GM21381 (cell line): ENCODE measurements around the gene BCCIP.

Experiments used
- ATAC-seq: cut with Tn5 transposase; IDR thresholded peaks from one replicate; pipeline ENCODE4 v1.9.1; 2021; ENCODE audit warnings: mild to moderate bottlenecking, moderate library complexity; ENCODE audit not compliant: unreplicated experiment

BCCIP gene

DNA sequence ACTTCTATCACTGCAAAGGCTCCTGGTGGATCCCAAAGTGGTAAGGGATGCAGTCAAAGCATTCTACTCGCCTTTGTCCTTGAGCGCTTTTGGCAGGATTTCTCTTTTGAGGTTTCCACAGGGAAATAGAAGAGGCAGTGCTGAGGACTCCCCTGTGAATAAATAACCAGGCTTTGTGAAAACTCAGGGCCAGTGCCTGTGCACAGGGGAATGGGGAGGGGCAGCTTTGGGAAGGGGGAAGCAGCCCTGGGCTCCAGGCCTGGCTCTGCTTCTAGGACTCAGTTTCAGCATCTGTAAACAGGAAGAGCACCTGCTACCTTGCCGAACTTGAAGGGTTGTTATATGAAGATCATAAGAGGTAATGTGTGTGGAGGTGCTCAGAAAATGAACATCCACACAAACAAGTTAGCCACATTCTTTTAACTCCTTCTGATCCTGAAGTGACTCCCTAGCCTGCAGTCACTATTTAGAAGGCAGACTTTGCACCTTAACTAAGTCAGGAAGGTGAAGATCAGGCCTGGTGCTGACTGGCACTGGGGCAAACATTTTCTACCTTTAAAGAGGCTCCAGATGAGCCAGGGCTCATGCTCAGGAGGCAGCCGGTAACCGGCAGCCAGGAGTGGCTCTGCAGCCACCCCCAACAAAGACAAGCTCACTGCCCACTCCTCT, 25.2 kb upstream of the BCCIP start:
- ATAC-seq: no peak

DNA sequence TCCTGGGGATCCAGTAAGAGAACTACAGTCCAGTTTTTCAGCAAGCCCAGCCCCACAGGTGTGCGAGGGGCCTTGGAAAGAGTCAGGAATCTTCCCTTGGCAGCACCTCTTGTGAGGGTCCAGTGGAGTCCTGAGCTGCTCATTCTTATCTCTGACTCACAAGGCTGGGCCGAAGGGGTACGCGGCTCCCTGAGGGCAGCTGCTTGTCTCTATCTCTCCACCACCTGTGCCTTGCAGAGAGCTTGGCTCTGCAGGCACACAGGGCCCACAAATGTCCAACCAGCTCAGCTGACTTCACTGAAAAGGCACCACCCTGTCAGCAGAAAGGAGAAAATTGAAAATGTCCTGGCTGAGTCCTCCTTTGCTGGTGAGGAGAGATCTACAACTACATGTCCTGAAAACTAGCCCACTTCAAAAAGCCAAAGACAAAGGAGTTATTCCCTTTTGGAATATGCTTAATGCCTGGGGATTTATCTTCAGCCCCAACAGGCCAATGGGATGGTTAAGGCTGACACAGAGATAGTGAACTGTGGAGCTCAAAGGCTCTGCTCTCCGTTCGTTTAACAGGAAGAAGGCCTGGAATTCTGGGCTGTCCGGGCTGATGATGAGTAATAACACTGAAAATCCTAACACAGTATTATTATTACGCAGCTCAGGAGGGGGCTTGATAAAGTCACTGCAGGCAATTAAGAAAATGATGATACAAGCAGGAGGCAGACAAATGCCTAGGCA, 23.7 kb upstream of the BCCIP start:
- ATAC-seq: no peak

DNA sequence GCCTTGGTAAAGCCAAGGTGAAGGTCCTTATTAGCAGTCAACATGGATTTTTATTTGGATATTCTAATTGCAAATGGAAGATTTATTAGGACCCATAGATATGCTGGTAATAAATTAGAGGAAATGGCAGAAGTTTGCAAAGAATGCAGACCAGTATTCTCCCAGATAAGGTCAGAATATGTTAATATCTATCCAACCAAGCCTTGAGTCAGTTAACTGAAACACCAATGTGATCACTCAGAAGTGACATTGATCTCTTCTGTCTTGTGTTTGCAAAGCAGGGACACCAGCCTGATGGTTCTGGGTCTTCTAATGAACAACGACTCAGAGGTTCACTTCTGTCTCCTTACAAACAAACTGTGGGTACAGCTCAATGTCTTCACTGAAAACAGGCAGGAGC, 21.8 kb upstream of the BCCIP start:
- ATAC-seq: no peak

DNA sequence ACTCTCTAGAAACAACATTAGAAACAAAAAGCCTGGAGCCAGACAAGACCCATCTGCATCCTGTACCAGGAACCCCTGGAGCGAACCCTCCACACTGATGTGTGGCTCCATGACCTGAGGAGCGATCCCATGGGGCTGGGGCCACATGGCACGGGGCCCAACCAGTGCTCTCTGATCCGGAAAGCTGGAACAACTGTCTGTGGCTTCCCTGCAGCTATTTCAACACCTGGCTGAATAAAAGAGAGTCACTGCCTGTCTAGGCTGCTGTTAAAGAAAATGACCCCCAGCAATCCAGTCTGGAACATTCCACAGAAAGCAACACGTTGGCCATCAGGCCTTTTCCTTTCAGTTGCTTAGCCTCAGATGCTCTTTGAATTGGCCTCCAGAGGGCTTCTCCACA, 21.2 kb upstream of the BCCIP start:
- ATAC-seq: no peak

DNA sequence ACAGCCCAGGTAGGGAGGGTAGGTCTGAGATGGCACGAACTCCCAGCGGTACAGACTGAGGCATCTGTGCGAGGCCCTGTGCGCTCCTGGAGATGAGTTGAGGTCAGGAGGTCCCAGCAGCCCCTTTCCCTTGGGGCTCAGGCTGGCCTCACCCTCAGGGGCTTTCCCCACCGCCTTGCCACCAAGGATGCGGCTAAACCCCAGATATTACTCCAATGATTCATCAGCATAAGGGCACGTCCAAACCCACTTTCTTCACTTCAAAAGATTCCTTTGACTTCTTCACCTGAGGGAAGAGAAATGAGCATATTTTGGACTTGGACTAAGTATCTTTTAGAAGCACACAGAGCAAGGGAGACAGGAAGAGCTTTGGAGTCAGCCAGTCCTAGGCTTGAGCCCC, 20.6 kb upstream of the BCCIP start:
- no peak for ATAC-seq

DNA sequence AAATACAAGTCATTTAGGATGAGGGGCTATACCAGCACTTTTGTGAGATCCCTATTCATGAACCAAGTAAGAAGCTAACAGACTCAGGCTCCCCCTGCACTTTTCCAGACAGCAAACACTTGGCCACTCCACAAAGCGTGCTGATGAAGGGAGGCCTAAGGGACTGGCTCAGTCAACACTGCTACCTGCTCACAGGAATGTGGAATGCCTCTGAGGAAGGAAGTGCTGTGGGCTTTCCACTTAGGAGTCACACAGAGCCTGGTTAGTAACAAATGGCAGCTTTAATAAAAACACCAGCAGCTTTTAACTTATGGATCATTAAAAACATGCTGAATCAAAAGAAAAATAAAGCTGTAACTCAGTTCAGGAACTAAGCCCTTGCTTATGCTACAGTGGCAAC, 15.3 kb upstream of the BCCIP start:
- no peak for ATAC-seq

DNA sequence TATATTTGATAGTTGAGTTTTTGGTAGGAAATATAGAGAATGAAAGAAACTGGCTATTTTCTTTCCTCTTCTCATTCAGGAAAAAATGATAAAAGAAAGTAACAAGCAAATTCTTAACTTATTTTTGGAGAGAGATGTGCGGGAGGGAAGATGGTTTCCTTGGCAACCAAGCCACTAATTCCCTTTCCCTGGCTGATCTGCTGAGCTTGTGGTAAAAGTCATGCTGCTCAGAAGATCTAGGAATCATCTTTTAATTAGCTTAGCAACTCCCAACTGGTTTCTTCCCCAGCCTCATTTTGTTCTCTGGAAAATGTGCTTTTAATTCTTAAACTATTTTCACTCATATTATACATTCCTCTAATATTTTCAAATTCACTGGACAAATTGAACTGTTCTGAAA, 12.1 kb upstream of the BCCIP start:
- no peak for ATAC-seq

DNA sequence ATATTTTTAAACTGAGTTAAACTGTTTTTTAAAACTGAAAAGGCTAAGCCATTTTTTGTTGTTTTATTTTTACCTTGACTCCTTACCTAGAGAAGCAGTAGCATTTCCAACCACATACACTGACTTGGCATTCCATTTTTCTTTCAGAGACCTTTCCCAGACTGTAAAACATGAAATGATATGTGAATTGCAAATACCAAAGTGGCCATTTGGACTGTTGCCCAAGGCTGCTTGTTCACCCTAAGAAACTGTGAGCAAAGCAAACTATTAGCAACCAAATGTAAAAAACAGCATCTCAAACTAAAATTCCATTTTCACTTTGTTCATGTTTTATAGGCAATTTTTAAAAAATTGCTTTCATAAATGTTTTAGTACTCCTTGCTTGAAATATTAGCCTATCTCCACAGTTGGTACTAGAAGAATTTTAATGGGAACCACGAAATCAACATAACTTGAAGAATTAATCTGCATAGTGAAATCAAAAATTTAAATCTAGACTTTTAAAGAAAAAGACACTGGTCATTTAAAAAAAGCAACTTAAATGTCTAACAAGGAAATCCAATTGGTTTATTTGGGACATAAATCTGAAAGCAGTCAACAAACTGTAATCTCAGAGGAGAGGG, 11.1 kb upstream of the BCCIP start:
- ATAC-seq: no peak

DNA sequence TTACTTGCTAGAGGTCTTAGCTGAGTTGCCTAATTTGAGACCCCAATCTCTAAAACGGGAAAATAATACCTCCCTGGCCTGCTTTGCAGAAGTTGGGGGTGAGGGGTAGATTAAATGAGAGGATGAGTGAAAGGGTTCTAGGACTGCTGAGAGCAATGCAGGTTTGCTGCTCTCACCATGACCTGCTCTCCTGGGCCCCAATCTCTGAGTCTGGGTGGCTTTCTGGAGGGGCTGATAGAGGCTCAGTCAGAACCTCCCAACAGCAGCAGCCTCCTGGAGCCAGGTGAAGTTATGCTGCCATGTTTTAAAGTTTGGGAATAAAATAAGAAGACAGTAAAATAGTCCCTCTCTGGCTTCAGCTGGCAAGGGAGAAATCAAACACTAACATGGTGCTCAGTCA, 7.6 kb upstream of the BCCIP start:
- no peak for ATAC-seq

DNA sequence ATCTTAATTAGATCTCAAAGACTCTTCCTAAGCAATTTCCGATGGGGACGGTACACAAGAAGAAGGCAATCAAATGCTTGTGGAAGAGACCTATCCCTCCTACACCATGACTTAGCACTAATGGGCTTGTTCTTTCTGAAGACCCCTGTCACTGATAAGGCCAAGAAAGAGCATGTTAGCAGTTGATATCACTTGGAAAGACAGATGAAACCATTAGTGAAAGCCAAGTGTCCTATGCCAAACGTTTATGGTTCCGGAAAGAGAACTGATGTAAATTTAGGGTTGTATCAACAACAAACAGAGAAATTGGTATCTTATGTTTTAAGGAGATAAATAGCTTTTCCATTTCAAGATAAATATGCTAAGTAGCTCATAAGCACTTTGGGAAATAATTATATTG, 6.8 kb upstream of the BCCIP start:
- no peak for ATAC-seq

DNA sequence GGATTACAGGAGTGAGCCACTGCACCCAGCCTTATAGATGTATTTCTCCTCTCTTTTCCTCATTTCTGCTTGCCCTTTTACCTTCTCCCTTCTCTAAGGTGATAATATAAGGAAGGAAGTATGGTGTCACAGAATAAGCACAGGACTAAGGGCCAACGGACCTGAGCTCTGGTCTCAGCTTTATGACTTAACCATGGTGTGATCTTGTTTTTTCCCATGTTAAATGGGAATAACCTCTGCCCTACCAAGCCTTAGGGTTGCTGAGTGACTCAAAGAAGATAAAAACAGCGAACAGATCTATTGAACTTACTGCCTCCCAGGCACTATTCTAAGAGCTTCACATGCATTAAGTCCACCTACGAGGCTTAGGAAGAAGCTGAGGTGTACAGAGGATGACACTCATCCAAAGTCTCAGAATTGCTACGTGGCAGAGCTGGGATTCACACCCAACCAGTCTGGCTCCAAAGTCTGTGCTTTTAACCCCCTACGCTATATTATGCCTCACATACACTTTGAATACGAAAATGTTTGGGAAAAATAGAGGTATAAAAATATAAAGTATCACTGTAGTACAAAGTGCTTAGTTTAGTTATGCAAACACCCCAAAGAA, 5.9 kb upstream of the BCCIP start:
- no peak for ATAC-seq

DNA sequence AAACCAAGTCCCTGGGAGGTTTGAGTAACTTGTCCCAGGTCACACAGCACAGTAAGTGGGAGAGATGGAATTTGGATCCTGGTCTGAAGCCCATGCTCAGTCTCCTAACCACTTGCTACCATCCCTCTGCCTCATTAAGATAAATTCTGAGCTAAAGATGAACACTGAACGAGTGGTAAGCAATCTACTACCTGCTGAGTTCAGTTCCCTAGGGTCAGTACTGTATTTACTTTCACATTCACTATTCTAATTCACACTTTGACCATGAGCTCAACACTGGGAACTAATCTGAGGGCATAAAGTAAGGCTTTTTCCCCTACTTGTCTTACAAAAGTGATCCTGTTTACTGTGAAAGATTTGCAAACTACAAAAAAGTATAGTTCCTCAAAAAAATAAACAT, 2.6 kb upstream of the BCCIP start:
- peak; percentile 51 for ATAC-seq

DNA sequence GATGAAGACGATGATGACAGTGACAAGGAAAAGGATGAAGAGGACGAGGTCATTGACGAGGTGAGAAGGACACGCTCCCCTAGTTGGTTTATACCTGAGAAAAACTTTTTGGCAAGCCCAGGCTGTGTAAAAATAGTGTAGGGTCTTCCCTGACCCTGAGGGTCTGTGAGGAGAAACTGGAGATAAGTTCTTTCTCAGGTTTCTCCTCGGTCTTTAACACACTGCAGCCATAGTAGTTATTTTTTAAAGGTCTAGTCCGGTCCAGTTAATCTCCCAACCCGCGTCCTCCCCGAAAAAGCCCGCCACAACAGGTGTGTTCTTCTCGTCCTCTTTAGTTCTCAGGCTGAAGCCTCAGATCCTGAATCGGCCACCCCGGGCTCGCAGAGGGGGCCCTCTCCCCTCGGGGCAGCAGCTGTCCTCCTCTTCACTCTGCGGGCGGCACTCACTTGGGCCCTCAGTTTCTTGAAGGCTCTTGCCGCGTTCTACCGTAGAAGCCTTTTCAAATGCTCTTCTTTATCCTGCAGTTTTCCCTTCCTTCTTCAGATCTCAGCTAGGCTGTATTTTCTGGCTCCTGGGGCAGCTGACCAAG, 411 bp downstream of the BCCIP start:
- no peak for ATAC-seq

DNA sequence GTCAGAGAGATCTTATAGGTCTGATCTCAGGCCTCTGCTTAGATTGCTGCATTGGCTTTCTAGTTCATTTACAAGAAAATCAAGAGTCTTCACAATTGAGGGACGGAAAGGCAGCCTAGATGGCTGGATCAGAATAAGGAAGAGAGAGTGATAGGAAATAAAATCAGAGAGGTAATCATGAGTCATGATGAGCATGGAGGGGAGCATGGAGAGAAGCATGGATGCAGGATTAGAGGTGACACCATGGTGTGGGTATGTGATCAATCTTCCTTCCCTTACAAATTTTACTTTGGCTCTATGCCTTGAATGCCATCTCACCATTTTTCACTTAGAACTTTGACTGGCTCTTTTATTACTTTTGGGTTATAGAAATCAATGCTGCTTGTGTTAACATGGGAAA, 1.4 kb downstream of the BCCIP start:
- no peak for ATAC-seq

DNA sequence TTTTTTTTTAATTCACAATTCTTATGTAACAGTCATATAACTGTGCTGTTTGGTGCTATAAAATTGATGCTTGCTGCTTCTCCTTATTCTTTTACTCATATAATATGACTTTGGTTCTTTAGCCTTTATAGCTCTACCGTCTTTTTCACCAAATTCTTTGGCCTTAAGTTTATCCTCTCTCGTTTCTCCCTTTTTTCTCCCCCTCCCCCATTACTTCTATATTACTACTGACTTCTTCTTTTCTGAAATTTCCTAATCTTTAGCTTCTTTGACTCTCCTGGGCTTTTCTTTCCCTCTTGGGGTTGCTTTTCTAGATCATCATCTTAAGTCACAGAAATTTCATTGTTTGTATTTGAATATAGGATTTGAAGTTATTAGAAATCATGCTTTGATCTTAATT, 3.8 kb downstream of the BCCIP start:
- no peak for ATAC-seq

DNA sequence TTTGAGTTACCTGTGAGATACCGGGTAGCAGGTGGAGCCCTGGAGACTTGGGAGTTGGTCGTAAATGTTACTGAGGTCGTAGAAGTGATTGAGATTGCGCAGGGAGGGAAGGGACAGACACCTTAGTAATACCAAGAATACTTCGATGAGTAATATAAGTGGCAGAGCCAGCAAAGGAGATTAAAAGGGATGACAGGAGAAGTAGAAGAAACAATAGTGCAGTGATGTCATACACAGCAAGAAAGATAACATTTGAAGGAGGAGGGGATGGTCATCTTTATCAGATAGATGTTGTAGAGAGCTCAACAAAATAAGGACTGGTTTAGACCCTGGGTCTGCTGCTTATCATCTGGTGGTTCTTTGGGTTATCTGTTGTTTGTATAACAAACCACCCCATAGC, 5.0 kb downstream of the BCCIP start:
- ATAC-seq: no peak

DNA sequence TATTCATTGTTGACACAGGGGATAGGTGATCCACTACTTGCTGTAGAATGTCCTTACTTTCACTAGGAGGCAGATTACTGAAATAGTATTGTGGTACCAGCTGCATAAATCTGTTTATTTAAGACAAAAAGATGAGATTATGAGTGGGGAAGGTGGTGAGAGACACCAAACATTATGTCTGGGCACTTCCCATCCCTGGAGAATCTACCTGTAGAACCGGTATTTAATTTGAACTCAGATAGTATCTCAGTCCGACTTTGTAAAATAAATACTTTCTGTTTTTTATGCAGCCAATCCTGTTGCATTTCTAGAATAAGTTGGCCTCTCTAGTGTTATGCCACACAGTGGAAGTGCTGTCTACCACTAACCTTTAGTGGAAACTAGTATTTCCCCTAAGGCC, 13.4 kb downstream of the BCCIP start:
- no peak for ATAC-seq

DNA sequence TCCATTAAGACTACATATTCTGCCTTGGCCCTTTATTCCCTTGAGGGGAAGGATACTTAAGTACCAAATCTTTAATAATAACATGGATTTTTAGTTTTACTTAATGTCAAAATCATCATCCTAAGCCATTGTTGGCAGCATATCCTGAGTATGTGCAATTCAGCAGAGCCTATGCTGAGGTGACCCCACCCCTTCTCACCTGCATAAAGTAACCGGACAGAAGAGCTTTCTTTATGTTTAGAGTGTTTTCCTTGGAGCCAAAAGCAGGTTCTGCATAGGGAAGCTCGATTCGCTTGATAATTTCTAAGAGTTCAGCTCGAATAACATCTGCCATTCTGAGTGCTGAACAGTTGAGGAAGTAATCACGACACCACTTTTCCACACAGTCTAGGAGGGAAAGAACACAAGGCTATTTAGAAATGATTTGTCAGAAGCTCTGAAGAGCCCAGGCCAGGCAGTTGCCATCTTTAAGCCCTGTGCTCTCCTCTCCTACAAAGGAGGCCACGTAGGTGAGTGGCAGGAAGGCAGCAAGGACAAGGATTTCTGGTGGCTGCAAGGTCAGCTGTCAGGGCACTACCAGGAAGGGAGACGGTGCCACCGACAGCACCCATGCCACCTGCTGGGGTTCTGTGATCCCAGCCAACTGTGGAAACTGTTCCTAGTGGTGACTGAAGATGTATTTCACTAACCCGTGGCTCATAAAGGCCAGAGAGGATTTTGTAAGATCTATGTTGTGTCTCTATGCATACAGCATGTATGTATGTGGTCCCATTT, 15.6 kb downstream of the BCCIP start:
- no peak for ATAC-seq

DNA sequence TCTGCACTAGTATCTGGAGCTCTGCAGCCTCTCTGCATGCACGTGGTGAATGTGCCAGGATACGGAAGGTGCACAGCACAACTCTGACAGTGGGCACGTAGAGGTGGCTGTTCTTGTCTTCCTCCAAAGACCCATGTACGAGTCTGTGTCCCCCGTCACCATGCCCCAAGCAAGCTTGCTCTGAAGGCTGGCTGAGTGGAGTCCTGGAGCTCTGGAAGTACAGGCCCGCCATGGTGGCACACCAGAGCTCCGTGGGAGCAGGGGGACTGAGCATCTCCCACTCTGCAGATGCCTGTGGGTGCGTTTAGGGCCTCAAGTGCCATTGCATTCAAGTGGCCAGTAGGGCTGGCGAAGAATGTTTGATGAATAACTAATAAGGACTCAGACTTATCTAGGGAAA, 17.1 kb downstream of the BCCIP start:
- no peak for ATAC-seq

DNA sequence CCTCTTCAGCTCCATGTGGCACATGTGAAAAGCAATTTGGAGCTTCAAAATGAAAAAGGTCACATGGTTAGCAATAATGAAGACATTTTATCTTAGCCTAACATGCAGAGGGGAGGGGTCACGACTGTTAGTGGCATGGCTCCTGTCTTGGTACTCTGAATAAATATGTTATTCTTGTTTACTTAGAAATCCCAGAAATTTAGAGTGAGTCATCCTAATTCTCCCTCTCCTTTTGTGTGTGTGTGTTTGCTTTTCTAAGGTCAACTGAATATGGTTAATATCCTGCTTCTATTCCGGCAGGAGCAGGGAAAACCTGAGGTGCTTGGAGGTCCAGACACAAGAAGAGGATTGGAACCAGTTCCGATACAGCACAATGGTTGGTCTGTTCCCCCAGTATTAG, 17.6 kb downstream of the BCCIP start:
- ATAC-seq: no peak
